HG03432 (cell line): ENCODE results near the gene HP1BP3.
"Not testable (repeated sequence)": the region's sequence is repeated elsewhere in the genome, so short reads cannot be mapped to it uniquely, and the experiment has no call there.

Source experiments
- ATAC-seq: cut with Tn5 transposase; IDR thresholded peaks from one replicate; pipeline ENCODE4 v1.9.1; 2021; ENCODE audit warnings: mild to moderate bottlenecking, moderate library complexity; ENCODE audit not compliant: unreplicated experiment

The HP1BP3 gene

DNA sequence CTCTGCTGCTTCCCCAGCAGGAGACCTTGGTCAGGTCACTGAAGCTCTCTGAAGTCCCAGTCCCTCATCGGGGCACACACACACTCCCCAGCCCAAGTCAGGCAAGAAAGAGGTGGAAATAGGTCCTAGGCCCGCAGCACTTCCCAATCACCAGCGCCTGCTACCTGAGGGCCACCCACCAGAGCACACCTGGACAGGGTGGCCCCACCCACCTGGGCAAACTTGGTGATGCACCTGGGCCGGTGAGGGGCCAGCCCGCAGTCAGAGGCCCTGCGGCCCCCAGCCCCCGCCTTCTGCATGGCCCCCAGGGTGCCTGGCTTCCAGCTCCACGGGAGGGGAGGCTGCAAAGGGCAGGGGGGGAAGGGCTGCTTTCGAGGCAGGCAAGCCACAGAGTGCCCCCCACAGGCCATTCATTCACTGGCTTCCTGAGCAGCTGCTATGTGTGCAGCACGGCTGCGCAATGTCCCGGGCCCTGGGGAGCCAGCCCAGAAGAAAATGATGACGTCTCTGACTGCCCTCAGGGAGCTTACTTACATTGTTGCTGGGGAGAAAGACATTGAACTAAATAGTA is 59.3 kb downstream of the HP1BP3 start:
- ATAC-seq = no peak

DNA sequence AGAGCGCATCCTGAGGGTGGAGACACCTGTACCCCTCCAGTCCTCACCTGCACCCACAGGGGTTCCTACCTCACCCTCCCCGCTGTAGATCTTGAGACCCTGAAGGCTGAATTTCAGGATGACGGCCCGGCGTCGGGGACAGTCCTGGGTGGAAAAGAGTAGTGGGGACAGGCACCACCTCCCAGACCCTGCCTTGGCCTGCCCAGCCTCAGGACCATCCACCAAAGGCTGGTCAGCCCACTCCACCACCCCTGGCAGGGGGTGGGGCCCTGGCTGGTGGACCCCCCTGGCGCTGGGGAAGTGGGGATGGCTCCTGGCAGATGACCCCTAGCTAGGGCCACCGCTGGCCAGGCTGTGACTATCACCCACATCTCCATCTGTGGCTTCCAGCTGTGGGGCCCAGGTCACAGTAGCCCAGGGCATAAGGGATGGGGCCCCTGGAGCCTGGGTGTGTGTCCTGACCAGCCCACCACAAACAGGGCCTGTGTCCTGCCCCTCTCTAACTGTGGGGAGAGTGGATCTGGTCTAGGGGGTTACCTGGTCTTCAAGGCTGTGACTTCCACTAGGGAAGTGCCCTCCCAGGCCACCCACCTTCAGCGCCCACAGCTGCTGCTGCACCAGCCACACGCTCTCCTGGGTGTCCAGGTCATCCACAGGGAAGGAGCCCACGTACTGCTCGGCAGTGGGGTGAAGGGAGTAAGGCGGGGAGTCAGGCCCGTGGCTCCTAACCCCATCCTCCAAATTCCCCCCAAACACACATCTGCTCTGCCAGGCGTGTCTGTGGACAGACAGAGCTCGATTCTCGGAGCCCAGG is 60.0 kb downstream of the HP1BP3 start:
- no peak for ATAC-seq

DNA sequence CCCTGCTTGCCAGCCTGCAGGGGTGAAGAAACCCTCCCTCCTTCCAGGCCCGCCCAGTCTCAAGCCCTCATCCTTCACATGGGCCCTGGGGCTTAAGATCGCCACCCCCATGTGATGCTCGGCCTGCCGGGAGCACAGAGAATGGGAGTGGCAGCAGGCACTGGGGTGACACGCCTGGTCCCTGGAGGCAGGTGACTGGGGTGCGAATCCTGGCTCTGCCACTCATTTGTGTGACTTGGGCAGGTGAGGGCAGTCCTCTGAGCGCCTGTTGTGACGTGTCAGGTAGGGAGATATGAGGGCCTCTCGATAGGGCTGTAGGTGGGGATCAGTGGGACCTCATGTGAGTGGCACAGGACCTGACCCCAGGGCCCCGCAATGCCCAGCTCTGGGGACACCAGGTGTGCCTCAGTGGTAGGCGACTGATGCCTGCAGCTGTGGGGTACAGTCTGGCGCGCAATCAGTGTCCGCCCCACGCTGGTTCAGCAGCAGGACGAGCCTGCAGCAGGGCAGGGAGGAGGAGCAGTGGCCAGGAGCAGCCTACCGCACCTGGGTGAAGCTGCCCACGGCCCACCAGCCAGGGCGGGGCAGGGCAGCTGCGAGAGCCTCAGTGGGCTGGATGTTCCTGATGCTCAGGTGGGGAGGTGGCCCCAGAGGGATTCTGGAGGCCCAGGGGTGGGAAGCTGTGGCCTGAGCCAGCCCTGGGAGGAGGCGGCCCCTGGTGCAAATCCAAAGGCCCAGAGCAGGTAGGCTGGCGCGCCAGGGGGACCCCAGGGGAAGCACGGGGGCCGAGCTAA is 60.8 kb downstream of the HP1BP3 start:
- ATAC-seq = no peak

DNA sequence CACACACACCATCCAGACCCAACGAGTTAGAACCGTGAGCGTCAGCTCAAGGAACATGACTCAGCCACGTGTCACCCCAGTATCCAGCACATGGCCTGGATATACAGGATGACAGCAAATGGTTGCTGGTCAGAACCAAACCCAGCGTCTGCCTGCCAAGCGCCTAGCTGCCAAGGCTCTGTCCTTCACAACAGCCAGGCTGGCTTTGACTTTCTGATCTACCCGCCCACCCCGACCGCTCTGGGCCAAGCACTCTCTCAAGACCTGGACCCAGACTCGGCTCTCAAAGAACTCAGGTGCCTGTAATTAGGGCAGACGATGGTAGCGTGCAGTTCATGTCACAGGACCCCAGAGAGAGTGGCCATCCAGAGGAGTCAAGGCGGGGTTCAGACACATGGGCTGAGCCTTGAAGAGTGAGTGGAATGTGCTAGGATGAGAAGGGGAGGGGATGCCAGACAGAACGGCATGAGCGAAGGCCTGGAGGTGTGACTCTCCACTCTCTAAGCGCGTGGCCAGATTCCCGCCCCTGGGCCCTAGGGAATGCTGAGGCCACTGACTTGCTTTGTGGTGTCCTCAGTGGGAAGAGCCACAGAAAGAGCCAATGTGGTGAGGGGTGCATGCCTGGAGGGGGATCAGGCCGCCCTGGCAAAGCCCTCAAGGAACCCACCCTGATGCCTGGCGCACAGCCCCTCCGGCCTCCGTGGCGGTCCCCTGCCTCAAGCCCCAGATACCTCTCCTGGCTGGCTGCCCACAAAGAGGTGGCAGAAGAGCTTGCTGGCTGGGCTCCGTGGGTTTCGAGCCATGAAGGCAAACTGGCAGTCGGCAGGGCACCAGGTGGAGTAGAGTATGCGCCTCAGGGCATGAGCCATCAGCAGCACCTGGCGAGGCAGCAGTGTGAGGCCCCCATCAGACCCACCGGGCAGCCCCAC is 61.7 kb downstream of the HP1BP3 start:
- no peak for ATAC-seq

DNA sequence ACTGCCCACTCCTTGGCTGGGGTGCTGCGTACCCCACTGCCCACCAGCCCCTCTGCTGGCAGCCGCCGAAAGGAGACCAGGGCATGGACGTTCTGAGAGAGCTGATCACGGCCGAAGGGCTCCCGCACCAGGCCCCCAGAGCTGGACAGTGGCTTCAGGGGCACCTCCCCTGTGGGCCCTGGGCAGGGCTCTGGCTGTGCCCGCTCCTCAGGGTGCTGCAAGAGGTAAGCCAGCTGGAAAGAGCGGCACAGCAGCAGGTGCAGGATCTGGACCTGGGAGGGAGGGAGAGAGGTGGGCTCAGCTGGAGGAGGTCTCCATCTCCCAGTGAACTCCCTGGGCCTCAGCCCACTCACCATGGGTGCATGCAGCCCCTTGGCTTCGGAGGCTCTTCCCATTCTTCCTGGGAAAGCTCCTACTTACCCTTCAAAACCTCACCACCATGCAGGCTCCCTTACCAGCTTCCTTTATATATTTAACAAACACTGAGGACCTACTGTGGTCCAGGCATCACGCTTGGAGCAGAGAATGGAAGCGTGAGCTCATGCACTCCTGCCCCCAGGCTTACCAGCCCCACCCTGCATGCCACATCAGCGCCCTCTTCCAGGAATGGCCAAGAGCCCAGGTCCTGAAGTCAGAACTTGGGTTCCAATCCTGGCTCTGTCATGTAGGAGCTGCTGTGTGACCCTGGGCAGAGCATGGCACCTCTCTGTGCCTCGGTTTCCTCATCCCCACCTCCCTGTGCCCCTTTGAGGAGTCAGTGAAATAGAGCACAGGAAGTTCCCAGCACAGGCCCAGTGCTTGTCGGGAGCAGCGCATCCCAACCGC is 62.5 kb downstream of the HP1BP3 start:
- no peak for ATAC-seq

DNA sequence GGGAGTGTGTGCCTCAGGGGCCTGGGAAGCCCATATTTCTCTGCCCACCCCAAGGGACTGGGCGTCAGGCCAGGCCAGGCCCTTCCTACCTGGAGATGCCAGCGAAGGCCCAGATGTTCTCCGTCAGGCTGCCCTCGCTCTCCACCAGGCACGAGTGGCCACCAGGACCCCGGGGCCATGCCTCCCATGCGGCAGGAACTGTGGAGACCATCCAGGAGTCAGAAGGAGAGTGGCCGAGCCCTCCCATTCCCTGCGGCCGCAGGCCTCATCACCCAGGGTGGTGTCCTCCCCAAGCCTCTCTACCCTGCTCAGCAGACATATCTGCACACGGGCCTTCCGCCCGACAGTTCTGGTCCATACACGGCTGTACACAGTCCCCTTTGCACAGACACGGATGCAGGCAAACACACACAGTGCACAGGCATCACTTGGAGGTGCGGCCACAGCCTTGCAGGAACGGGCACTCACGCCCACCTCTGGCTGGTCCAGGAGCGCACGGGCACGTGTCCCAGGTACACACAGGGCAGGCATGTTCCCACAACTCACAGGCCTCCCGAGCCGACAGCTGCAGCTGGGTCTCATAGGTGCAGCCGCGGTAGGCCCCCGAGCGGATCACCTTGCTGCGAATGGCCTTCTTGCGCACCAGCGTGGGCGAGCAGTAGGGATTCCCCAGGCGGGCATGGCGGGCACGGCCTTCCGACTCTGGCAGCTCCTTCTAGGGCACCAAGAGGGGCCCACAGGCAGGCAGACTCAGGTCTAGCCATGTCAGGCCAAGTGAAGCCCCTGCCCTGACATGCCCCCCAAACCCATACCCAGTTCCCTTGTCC is 63.4 kb downstream of the HP1BP3 start:
- ATAC-seq = no peak

DNA sequence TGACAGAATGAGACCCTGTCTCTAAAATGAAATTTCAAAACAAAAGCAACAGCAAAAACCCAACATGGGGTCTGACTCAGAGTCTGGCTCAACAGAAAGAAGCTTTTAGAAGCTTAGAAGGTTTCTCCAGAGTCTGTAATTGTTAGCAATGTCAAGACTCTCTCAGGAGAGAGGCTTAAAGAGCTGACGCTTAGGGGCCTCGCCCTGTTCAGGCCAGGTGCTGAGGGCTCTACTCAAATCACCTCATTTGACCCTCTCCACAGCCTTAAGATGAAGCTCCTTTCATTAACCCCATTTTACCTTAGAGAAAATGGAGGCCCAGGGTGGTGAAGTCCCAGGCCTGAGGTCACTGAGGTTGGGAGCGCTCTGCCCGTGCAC is 64.0 kb downstream of the HP1BP3 start:
- no peak for ATAC-seq

DNA sequence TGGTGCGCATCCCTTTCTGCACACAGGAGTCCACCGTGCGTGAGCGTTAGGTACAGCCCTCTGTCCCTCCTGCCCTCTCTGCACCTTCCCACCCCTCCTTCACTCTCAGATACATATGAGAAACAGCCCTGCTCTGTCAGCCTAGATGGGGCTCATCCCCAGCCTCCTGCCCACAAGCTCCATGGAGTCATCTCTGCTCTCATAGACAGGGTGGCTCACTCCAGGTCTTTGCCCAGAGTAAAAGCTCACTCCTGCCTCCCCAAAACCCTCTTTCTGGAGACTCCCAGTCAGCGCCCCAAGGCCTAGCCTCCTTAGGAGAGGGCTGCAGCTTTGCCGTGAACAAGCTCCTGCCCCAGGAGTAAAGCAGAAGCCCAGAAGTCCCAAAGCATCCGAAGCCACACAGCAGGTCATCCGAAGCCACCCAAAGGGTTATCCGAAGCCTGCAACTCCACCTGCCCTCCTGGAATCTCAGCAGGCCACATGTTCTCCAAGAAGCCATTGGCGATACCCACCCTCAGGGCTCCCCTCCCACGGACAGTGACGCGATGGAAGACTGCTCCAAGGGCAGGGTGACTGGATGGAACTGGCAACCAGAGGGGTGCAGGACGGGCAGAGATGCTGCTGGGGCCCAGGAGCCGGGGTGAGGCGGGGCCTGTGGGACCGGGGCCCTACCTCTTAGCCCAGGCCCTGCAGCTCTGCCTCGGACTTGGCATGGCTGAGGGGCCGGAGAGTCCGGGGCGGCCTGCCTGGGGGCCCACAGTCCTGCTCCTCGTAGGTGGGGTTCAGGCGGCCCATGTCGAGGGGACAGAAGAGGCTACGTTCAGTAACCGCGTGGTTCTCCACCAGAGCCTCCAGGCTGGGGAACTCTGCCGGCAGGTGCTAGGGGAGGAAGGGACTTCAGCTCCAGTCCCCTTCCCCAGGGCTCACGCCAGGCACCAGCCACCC is 65.7 kb downstream of the HP1BP3 start:
- ATAC-seq = no peak

DNA sequence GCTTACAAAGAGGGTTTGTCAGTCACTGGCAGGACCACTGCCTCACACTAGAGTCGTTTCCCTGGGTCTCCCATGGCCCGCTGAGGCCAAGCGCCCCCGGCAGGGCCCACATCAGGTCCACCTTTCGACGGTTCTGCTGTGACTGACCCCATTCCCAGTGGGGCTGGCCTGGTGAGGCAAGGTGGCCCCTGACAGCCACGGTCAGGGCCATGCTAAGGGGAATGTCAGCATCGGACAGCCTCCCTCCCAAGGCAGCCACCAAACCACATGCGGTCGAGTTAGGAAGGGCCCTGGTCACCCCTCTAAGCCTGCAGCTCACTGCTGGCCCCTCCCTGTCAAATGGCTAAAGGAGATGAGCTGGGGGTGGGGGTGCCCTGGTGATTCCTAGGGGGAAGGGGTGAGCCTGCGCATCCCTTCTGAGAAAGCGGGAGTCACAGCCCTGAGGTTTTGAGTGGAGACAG is 66.4 kb downstream of the HP1BP3 start:
- no peak for ATAC-seq

DNA sequence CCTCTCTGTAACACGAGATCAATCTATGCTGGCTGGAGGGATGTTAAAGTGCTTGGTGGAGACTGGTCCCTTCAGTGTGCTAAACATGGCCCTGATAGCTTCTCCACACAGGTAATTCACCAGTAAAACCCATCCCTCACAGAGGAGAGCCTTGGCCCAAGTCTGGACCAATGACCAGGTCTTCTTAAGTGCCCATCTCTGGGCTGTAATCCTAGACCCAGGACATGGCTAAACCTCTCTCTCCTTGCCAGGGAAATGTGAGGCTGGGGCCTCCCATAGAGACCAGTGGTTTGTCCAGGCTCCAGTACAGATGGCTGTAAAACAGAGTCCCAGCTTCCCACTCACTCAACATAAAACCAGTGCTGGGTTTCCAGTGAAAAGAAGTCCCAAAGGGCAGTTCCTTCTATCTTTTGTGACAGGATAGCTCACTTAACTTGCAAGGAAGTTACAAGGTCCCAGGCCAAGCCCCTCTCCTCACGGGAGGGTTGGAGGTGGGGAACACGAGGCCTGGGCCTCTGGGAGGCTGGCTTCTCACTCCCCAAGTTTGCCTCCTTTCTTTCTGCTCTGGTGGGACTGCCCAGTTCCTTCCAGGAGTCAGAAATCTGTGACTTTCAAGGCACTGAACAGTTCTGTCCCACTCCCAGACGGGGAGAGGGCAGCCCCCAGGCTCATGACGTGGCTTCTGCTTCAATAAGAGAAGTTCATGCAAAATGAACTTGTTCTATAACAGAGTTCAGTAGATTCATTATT is 67.1 kb downstream of the HP1BP3 start:
- ATAC-seq = no peak

DNA sequence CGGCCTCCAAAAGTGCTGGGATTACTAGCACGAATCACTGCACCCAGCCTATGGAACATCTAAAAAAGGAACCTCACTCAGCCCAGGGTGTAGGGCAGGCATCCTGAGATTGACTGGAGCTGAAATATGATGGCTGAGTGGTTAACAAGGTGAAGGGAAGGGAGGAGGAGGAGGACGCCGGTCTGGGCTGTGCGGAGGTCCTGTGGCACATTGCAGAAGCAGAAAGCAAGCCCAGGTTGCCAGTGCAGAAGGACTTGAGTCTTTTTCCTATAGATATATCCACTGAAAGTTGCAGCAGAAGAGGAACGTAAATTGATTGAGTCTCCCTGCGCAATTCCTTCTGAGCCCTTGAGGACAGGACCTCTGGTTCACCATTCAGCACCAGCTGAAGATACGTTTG is 67.8 kb downstream of the HP1BP3 start:
- ATAC-seq = no peak

DNA sequence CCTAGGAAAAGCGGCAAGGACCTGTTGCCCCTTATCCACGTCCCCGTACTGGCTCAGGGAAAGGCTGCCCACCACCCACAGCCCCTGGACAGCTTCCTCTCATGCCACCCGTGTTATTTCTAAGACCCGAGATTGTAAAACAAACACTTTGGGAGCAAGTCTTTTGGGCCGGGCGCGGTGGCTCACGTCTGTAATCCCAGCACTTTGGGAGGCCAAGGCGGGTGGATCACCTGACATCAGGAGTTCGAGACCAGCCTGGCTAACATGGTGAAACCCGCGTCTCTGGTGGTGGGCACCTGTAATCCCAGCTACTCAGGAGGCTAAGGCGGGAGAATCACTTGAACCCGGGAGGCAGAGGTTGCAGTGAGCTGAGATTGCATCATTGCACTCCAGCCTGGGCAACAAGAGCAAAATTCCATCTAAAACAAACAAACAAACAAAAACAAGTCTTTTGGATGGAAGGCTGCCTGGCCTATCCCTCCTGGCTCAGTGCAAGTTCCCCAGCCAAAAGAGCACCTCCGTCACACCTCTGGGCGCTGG is 68.7 kb downstream of the HP1BP3 start:
- ATAC-seq = not testable (repeated sequence)

DNA sequence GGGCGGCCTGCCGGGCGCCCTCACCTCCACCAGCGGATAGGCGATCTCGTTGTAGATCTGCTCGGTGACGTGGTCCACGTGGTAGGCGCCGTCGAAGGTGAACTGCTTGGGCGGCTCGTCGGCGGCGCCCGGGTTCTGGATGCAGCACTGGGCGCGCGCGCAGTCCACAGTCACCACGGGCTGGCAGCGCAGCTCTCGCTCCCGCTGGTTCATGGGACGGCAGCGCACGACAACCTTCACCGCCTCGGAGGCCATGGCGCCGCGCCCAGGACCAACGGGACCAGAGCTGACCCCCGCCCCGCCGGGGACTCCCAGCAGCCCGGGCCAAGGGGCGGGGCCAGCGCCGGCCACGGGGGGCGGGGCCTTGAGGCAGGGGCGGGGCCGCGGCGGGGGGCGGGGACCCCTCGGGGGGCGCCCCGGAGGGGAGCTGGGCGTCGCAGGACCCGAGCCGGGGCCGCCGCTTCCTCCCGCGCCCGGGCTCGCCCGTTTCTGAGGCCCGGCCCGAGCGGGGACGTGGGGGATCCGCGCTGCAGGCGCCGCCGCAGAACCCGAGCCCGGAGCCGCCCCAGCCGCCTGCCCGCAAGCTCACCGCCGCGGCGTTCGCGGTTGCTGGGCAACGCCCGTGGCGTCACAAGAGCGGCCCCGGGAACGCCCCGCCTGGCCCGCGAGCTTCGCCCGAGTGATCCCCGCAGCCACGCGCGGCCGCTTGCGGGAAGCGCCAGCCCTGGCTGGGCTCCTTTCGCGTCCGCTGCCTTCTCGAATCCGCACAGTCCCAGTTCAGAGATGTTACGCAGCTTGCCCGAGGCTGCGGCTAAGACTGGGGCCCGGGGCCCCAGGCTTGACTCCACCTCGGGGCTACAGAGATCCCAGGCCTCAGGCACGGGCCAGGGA is 69.4 kb downstream of the HP1BP3 start, which contains the start of gene KIF17:
Gene KIF17, minus strand, starts transcription at position 556 of the 891 bp plus-strand sequence. Its CDS starts 301 bp downstream, at position 255.
- ATAC-seq = no peak

DNA sequence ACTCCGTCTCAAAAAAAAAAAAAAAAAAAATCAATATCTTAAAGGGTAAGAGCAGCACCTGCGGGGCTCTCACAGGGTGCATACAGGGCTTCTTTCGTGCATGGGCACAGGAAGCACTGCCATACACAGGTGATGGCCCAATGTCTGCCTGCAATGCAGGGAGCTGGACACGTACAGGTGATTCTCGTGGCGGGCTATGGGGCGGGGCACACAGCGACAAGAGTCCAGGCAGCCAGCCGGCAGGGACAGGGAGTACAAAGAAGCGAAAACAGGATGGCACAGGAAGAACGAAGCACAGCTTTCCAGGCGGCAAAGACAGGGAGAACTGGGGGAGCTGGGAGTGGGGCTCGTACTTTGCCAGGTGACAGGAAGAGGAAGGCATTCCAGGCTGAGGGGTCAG is 70.9 kb downstream of the HP1BP3 start:
- no peak for ATAC-seq

DNA sequence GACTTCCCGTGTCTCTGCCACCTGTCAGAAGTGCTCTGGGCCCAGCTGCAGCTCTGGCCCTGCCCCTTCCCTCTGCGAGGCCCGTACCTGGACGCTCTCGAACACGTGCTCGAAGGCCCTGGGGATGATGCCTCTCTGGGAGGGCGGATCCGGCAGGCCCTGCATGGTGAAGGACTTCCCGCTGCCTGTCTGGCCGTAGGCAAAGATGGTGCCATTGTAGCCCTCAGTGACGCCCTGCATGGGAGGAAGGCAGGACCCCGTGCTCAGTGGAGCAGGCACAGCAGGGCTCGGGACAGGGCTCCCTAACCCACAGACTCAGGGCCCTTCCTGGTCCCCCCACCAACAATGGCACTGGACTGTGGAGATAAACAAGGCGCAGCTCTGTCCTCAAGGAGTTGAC is 71.7 kb downstream of the HP1BP3 start:
- ATAC-seq = no peak

DNA sequence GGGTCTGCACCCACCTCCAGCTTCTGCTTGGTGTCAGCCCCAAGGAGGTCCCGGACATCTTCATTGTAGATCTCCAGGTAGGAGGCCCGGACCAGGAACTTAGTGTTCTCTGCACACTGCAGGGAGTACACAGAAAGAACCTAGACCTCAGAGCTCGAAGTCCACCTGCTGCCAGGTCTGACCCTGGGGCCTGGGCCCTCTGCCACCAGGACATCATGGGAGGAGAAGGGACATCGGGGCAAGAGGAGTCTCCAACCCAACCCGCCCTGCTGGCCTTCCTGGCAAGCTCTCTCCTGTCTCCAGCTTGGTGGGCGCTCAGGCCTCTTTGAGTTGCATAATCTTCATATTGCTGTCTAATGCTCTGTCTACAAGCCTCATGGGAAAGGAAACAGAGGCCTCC is 73.7 kb downstream of the HP1BP3 start:
- no peak for ATAC-seq
